HG03135 (cell line): Measurements from ENCODE around the gene MYO5A.
A peak's percentile ranks its signal among the peaks of the same experiment; 100 is the strongest.

Source experiments
- ATAC-seq: cut with Tn5 transposase; IDR thresholded peaks from one replicate; pipeline ENCODE4 v1.9.1; 2021; ENCODE audit warnings: mild to moderate bottlenecking, moderate library complexity; ENCODE audit not compliant: unreplicated experiment

Gene MYO5A

GRCh38 chr15:52338058-52338457 lies 190.6 kb downstream of the MYO5A start:
- no peak for ATAC-seq

- ATAC-seq, result no peak
These were observed 191.4 kb downstream of the MYO5A start for GRCh38 chr15:52337198-52337853.

- ATAC-seq, result no peak
These were observed 192.2 kb downstream of the MYO5A start for GRCh38 chr15:52336529-52336928.

- ATAC-seq, result no peak
These were observed 194.1 kb downstream of the MYO5A start for GRCh38 chr15:52334491-52335160.

- peak; percentile 73 for ATAC-seq
These were observed 197.0 kb downstream of the MYO5A start for GRCh38 chr15:52331490-52332240.

GRCh38 chr15:52329987-52330386 lies 198.7 kb downstream of the MYO5A start:
- ATAC-seq, result no peak

- ATAC-seq, result no peak
These were observed 199.5 kb downstream of the MYO5A start for GRCh38 chr15:52329150-52329549.

- no peak for ATAC-seq
These were observed 200.0 kb downstream of the MYO5A start for GRCh38 chr15:52328680-52329079.

GRCh38 chr15:52326756-52327155 lies 201.9 kb downstream of the MYO5A start:
- no peak for ATAC-seq

GRCh38 chr15:52324109-52324508 lies 204.6 kb downstream of the MYO5A start:
- no peak for ATAC-seq

- no peak for ATAC-seq
These were observed 209.8 kb downstream of the MYO5A start for GRCh38 chr15:52318729-52319500.

GRCh38 chr15:52317688-52318087 lies 211.0 kb downstream of the MYO5A start:
- no peak for ATAC-seq

- no peak for ATAC-seq
These were observed 211.7 kb downstream of the MYO5A start for GRCh38 chr15:52317022-52317421.

GRCh38 chr15:52309154-52309548 lies 219.5 kb downstream of the MYO5A start:
- ATAC-seq, result no peak

- no peak for ATAC-seq
These were observed 220.1 kb downstream of the MYO5A start for GRCh38 chr15:52308446-52309153.

GRCh38 chr15:52307847-52308246 lies 220.8 kb downstream of the MYO5A start:
- no peak for ATAC-seq

- no peak for ATAC-seq
These were observed 222.4 kb downstream of the MYO5A start for GRCh38 chr15:52306270-52306669.

- no peak for ATAC-seq
These were observed 225.4 kb downstream of the MYO5A start for GRCh38 chr15:52303093-52303772.

- no peak for ATAC-seq
These were observed 227.3 kb downstream of the MYO5A start for GRCh38 chr15:52301265-52301847.
